Non-pigmented ciliary epithelial cell (primary cell): ENCODE results near the gene CNBD2.
"Not testable (repeated sequence)": the region's sequence is repeated elsewhere in the genome, so short reads cannot be mapped to it uniquely, and the experiment has no call there.

Source experiments
- DNase-seq: peaks from one replicate; pipeline ENCODE4 v3.0.0-alpha.2; 2010; ENCODE audit warnings: low read depth

The CNBD2 gene

DNA sequence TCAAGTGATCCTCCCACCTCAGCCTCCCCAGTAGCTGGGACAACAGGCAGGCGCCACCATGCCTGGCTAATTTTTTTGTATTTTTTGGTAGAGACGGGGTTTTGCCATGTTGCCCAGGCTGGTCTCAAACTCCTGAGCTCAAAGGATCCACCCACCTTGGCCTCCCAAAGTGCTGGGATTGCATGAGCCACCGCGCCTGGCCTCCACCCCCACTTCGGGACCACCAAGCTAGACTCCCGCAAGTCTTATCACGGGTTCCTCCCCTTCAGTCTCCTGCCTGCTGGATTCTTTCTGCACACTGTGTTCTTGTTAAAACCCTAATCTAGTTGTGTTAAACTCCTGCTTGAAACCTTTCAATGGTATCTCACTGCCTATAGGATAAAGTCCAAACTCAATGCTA is 57.7 kb downstream of the CNBD2 start:
- DNase-seq: not testable (repeated sequence)

DNA sequence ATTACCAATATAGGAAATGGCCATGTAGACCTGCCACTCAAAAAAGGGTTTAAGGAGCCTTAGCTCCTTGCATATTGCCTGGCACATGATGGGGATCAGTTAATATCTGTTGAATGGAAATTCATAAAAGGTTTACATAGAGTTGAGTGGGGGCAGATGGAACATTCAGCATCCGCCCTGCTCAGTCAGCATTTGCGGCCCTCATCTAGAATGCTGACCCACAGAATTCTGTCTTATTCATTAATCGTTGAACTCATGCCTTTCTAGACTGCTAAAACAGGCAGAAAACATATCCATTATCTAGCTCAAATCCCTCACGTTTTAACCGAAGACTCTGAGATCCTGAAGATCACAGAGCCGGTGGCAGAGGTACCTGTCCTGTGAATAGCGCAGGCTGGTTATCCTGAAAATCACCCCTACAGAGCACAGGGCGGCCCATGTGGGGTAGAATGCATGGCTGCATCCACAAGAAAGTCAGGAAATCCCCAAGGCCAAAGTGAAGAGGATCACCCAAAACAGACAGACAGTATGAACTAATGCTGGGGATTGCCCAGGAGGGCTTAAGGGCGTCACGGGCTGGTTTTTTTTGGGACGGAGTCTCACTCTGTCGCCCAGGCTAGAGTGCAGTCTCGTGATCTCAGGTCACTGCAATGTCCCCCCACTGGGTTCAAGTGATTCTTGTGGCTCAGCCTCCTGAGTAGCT is 59.9 kb downstream of the CNBD2 start:
- DNase-seq: no peak

DNA sequence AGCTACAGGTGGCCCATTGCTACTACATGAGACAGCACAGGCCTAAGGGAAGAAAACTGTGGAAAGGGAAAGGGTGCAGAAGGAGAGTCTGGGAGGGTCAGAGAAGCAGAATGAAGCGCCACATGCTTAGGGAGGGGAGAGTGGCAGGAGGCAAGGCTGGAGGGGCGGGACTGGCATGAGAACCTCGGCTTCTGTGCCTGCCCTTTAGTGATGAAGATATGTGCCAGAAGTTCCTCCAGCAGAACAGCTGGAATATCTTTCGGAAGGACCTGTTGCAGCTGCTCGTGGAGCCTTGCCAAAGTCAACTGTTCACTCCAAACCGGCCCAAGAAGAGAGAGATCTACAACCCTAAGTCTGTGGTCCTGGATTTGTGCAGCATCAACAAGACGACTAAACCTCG is 61.8 kb downstream of the CNBD2 start:
- DNase-seq: no peak

DNA sequence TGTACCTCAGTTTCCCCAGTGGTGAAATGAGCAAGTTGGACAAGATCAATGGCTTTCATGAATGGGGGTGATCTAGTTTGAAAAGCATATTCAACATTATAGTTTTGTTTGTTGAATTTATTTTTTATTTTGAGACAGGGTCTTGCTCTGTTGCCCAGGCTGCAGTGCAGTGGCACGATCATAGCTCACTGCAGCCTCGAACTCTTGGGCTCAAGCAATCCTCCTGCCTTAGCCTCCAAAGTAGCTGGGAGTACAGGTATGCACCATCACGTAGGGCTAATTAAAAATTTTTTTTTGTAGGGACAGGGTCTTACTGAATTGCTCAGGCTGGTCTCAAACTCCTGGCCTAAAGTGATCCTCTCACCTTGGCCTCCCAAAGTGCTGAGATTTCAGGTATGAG is 63.4 kb downstream of the CNBD2 start:
- no peak for DNase-seq

DNA sequence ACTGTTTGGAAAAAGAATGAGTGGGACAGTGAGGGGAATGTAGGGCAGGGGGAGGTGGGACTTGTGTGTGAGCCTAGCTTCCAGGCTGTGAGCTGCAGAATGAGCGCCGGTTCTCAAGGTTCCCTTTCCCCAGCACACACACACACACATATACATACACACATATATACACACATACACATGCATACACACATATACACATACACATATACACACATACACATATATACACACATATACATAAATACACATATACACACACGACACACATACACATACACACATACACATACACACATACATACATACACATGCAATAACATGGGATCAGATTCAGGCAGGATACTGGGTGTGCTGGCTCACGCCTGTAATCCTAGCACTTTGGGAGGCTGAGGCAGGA is 66.5 kb downstream of the CNBD2 start:
- no peak for DNase-seq

DNA sequence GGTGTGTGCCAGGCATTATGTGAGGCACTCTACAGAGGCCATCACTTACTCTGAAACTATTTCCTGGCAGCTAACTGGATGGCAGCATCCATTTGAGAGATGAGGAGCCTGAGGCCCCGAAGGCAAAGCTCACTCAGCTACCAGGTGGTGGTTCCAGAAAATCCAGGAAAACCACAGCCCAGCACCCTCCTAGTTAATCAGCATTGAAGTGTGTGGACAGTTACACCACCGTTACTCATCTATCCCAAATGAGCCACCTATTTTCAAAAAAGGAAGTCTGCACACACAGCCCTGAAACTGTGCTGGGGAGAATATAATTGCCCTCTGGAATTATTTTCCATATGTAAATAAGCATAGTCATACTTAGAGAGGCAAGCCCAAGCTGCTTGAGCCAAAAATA is 67.4 kb downstream of the CNBD2 start:
- no peak for DNase-seq

DNA sequence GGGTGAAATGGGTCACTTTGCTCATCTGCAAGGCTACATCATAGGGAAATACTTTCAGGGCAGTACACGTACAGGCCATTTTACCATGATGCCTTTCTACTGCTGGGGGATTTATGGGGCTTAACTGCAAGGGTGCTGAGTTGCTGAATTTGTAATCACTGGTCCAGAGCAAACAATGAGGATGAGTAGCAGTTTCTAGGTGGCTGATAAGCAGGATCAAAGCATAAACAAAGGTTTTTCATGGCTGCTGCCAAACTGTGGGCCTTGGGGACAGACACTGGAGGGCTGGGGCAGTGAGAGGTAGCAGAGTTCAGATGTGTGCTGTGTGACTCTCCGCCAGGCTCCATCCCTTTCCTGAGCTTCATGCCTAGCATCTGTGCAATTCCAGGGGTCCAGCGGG is 68.3 kb downstream of the CNBD2 start:
- no peak for DNase-seq

DNA sequence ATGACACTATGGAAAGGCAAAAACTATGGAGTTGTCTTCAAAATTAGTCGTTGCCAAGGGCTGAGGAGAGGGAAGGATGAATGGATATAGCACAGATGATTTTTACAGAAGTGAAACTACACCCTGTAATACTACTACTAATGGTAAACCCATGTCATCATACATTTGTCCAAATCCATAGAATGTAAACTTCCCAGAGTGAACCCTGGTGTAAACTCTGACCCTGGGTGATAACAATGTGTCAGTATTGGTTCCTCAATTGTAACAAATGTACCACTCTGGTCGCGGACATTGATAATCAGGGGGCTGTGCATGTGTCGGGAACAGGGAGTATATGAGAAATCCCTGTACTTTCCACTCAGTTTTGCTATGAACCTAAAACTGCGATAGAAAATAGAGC is 72.2 kb downstream of the CNBD2 start:
- no peak for DNase-seq

DNA sequence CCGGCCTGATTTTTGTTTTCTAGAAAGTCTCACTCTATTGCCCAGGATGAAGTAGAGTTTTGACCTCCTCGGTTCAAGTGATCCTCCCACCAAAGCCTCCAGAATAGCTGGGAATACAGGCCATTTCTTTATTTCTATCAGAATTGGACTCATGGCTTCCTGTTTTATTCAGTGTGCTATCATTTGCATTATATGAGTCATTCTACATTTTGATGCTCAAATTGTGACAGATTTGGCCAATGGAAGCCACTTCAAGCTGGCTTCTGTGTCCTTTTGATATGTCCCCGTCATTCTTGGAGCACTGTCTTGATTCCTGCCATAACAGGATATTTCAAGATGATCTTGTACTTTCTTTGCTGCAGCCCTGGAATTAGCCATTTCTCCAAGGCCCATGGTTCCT is 75.1 kb downstream of the CNBD2 start:
- no peak for DNase-seq

DNA sequence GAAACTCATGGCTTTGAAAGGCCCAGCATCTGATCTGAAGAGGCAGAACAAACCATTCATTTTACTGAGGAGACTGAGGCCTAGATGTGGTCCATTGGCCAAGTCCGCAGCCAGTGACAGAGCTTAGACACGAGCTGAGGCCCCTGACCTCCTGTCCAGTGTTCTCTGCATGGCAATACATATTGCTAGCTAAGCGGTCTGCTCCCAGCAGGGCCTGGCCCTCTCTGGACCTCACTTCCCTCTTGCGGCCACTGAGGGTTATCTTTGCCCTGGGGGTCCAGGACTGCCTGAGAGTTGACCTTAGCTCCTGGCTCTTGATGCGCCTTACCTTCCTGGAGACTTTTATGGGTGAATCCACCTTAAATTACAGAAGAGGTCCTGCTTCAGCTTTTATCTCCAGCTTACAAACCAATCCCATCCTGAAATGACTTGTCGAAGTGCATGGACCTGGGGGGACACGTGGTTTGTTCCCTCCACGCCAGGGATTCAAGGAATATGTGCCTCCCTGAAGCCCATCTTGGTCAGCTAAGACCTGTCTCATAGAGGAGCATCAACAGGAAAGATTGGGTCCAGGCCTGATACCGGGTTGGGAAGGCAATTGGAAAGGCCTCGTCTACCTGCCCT is 75.6 kb downstream of the CNBD2 start:
- DNase-seq: no peak

DNA sequence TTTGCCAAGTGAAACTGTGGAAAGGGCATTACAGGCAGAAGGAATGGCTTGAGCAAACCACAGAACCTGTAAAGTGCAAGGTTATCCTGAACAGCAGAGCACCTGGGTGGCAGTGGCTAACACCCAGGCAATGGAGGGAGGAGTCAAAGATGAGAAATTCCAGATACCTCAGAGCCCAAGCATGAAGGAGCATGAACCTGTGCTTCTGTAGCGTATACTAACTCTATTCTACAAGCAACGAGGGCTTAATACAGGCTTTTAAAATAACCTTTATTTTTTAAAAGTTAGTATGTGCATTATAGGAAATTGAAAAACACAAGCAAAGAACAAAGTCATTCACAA is 77.0 kb downstream of the CNBD2 start:
- no peak for DNase-seq

DNA sequence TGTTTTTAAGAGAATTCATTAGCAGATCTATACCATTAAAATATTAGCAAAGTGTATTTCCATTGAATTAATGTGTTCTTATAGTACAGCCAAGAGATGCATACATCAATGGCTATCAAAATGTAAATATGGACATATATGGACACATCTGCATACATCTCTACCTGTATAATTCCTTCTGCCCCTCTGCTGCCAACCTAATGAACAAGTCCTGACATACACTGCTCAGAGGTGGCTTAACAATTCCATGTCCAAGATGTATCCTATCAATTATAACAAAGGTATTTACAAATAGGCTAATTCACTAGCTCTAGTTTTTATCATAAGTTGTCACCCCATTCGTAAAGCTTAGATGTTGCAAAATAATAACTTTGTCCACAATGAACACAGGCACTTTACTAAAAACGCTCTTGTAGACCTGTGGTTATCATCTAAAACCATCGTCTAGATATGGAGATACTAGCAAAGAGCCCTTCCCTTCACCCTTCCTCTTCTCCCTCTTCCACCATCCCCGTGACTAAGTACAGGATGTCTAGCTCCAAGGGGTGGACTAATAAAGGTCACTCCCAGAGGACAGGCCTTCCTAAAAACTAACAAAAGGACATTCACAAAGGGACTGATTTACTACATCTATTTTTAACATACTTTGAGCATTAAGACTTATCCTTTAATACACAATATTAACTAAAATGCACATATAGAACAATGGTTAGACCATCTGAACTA is 77.8 kb downstream of the CNBD2 start:
- DNase-seq: not testable (repeated sequence)

DNA sequence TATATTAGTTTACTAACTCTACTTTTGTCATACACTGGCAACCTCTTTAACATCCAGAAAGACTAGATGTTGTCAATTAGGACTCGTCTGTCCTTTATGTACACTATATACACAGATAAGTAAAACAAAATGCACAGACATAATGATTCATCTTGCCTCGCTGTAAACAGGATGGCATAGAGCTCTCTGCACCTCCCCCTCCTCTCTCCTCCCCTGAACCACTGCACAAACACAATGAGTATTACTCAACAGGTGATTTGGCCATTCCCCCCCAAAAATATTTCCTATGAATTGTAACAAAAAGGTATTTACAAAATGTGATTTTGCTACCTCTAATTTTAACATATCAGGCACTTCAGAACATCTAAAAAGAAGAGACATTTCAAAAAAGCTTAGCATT is 81.0 kb downstream of the CNBD2 start:
- not testable (repeated sequence) for DNase-seq

DNA sequence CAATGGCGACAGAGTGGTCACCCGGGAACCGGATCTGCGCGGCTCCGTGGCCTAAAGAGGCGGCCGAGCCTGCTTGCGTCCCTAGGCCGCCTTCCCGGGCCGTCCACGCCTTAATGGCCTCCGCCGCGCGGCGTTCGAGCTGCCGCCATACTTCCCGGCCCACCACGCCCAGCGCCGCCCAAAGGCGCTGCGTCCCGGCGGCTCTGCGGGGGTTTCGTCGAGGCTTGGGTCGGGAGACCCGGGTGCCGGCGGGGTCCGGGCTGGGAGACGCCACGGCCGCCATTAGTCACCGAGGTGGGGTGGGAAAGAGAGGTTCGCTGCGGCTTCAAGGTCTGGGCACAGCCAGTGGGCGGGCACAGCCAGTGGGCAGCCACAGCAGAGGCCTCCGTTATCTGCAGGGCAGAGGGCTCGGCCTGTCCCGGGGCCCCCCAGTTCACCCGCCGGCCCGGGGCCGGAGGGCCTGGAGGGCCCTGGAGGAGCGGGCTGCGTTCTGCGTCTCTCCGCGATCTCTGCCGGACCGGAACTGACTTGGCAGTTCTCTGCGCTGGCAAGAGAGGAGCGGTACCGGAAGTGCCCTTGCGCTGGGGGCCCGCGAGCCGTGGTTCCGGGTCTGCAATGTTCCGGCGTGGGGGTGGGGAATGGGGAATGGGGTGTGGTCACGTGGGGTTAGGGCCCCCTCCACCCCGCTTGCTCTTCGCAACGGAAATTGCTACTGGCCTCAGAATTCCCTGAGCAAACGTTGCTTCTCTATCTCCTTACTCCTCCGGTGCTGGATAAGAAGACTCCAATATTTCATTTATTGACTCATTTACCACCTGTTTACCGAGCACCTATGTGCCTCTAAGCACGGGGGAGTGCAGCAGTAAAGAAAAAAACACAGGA is 82.3 kb downstream of the CNBD2 start:
- DNase-seq: peak; percentile 55

DNA sequence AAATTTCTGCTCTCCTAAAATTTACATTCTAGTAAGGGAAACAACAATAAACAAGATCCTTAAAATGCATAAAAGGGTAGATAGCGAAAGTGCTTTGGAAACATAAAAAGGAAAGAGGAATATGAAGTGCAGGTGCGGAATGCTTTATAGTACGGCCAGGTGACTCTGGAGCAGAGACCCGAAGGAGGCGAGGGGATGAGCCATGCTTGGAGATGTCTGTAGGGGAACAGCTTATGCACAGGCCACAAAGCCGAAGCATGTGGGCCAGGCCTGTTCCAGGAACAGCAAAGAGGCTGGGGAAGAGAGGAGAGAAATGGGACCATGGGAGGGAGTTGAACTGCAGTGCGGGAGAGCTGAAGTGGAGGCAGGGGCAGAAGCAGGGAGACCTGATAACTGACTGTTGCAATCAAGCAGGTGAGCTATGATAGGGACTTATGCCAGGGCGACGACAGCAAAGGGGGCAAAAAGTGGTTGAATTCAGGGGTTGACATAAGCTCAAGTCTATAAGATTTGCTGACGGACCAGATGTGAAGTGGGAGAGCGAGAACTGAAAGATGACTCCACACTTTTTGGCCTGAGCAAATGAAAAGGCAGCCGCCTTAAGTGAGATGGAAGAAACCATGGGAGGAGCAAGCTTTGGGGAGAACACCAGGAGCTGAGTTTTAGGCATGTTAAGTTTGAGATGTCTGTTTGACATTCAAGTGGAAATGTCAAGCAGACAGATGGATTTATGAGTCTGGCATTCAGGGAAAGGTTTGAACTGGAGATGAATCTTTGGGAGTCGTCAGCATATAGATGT is 83.1 kb downstream of the CNBD2 start:
- no peak for DNase-seq

DNA sequence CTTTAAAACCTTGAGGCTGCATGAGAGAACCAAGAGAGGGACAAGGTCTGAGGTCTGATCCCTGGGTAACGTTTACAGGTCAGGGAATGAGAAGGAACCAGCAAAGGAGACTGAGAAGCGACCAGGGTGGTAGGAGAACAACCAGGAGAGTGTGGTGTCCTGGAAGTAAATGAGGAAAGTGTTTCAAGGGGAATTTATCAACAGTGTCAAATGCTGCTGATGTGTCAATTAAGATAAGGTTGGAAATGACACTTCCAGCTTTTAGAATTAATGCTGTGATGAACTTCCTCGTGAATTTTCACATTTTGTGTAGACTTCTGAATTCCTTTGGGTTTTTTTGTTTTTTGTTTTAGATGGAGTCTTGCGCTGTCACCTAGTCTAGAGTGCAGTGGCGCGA is 83.7 kb downstream of the CNBD2 start:
- no peak for DNase-seq

DNA sequence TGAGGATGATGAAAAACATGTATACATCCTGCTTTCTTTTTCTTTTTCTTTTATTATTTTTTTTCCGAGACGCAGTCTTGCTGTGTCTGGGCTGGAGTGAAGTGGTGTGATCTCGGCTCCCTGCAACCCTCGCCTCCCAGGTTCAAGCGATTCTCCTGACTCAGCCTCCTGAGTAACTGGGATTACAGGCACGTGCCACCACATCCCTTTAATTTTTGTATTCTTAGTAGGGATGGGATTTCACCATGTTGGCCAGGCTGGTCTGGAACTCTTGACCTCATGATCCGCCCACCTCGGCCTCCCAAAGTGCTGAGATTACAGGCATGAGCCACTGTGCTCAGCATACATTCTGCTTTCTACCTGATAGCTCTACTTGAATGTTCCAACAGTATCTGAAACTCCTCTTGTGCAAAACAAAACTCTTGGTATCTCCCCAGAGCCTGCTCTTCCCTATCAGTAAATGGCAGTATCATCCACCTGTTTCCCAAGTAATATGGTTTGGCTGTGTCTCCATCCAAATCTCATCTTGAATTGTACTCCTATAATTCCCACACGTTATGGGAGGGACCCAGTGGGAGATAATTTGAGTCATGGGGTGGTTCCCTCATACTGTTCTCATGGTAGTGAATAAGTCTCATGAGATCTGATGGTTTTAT is 85.6 kb downstream of the CNBD2 start:
- DNase-seq: not testable (repeated sequence)

DNA sequence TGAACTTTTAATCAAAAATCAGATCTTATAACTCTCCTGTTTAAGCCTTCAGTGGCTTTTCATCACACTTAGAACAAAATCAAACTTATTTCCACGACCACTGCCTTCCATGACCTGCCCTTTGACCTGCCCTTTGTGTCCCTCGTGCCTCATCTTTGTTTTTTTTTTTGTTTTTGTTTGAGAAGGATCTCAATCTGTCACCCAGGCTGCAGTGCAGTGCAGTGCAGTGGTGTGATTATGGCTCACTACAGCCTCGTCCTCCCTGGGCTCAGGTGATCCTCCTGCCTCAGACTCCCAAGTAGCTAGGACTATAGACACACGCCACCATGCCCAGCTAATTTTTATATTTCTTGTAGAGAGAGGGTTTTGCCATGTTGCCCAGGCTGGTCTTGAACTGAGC is 86.8 kb downstream of the CNBD2 start:
- no peak for DNase-seq

DNA sequence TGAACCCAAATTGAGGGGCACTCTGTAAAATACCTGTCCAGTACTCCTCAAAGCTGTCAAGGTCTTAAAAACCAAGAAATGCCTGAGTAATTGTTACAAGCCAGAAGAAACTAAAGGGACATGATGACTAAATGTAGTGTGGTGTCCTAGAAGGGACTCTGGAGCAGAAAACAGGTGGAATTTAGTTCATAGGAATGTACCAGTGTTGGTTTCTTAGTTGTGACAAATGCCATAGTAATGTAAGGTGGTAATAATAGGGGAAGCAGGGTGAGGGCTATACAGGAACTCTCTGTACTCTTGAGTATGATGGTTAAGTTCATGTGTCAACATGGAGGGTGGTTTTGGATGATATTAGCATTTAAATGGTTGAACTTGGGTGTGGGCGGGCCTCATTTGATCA is 92.3 kb downstream of the CNBD2 start:
- no peak for DNase-seq

DNA sequence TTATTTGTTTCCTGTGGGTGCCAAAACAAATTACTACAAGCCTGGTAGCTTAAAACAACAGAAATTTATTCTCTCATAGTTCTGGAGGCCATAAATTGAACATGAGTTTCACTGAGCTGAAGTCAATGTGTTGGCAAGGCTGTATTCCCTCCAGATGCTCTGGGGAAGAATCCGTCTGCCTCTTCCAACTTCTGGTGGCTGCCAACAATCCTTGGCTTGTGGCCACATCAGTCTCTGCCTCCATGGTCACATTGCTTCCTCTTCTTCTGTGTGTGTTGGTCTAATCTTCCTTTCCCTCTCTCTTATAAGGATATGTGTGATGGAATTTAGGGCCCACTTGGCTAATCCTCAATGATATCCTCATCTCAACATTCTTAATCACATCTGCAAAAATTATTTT is 93.4 kb downstream of the CNBD2 start:
- no peak for DNase-seq

DNA sequence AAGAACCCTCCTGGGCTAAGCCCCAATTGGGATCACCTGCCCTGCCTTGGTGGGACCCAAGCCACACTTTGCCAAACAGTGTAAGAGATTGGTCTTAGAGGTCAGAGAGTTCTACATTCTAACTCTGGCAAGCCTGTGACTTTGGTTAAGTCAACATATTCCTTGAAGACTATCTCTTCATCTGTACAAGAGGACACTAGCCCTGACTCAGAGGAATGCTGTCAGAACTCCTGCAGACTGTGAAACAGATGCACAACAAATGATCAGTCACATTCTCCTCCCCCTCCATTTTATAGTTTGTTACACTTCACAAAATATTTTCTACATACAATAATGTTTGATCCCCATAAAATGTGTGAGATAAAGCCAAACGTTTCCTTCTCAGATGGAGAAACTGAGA is 94.4 kb downstream of the CNBD2 start:
- no peak for DNase-seq
